Fibroblast of pulmonary artery (primary cell): Measurements from ENCODE around the gene FOS.

Experiments used
- DNase-seq: peaks from one replicate; pipeline ENCODE4 v3.0.0-alpha.2; 2010; ENCODE audit warnings: low read depth
- H3K4me3 ChIP-seq: replicated peaks from 2 replicates; pipeline ENCODE4 v1.5.1; 2011; ENCODE audit warnings: low read depth, mild to moderate bottlenecking, control low read depth, low read length, moderate library complexity
- TF ChIP-seq, protein P1 (sequence below): IDR thresholded peaks from 2 replicates; pipeline ENCODE4 v1.5.1; 2011; ENCODE audit warnings: mild to moderate bottlenecking, control low read depth, low read length, inconsistent platforms; ENCODE audit errors: missing control alignments

Gene FOS

DNA sequence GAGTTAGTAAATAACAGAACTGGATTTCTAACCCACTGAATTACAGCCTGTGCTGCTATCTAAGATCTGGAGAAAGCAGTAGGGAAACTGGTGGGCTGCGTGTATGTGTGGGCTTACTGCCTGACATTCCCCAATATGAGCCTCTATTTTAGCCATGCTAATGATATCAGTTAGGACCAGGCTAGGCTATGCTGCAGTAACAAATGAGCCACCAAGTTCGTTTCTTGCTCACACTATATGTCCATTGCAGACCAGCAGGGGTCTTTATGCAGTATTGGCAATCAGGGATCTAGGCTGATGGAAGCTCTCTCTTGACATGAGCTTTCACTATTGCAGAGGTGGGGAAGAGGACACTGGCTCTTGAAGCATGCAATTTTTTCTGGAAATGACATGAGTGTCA, 40.4 kb downstream of the FOS start:
- no peak overlapping the region for H3K4me3 ChIP-seq
- DNase-seq: no peak
- TF ChIP-seq, protein P1, sequence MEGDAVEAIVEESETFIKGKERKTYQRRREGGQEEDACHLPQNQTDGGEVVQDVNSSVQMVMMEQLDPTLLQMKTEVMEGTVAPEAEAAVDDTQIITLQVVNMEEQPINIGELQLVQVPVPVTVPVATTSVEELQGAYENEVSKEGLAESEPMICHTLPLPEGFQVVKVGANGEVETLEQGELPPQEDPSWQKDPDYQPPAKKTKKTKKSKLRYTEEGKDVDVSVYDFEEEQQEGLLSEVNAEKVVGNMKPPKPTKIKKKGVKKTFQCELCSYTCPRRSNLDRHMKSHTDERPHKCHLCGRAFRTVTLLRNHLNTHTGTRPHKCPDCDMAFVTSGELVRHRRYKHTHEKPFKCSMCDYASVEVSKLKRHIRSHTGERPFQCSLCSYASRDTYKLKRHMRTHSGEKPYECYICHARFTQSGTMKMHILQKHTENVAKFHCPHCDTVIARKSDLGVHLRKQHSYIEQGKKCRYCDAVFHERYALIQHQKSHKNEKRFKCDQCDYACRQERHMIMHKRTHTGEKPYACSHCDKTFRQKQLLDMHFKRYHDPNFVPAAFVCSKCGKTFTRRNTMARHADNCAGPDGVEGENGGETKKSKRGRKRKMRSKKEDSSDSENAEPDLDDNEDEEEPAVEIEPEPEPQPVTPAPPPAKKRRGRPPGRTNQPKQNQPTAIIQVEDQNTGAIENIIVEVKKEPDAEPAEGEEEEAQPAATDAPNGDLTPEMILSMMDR: no peak

DNA sequence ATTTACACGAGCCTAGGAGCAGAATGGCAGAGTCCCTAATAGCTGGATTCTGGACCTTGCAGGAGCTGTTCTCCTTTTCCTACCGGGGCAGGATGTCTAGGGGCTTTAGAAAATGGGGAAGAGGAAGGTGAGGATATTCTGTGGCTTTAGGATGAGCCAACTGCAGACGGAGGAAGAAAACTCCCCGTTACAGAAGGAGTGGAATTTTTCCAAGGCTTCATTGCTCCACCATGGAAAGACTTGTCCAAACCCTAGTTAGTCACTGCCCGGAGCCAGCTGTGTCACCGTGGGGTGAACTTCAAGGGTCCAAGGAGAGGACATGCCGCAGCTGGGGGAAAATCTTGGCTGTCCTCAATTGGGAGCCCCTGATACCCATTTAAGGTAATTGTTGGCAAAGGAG, 41.6 kb downstream of the FOS start:
- DNase-seq: no peak
- H3K4me3 ChIP-seq: no peak overlapping the region
- TF ChIP-seq, protein P1: no peak

DNA sequence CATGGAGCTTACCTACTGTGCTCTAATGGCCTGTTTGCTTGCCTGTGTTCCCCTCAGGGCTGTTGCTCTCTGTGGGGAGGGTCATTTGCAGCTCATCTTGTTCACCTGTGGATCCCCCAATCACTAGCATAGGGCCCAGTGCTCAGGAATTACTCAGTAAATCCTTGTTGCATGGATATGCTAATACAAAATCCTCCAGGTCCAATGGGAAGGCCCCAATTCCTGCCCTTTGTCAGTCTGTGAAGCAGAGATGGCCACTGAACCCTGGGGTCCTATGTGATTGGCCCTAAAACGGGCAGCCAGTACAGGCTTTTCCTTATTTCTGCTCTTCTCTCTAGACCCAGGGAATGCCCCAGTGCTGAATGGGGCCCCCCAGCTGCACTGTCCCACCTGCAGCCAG, 44.1 kb downstream of the FOS start:
- no peak overlapping the region for H3K4me3 ChIP-seq
- no peak for DNase-seq
- TF ChIP-seq, protein P1: no peak

GRCh38 chr14:75323571-75323970, 44.9 kb downstream of the FOS start:
- TF ChIP-seq, protein P1: no peak

DNA sequence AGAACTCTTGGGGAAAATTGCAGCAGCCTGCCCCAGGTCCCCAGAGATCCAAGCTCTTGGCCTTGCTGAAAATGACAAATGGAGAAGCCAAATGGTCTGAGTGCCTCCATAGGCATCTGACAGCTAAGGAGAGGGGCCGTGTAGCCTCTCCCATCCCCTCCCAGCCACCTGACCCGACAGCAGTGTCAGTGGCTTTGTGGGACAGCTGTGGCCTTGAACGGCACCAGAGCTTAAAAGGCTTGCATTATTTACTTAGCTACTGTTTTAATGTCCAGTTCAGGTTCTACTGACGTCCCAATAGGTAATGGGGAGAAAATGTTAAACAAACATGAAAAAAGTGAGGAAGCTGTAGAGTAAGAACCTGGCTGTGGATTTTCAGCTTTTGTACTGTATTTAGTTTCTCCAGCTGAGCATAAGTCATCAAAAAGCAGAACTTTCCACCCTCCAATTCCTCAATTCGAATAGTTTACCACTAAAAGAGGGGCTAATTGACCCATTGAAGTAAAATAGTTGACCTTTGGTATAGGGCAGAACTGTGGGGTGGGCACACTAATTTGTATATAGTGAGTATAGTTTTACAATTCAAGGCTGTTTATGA, 50.0 kb downstream of the FOS start:
- TF ChIP-seq, protein P1: no peak
- DNase-seq: no peak
- no peak overlapping the region for H3K4me3 ChIP-seq

More at GRCh38 chr14:75323571-75323970, 44.9 kb downstream of the FOS start:
- no peak overlapping the region for H3K4me3 ChIP-seq
- no peak for DNase-seq

DNA sequence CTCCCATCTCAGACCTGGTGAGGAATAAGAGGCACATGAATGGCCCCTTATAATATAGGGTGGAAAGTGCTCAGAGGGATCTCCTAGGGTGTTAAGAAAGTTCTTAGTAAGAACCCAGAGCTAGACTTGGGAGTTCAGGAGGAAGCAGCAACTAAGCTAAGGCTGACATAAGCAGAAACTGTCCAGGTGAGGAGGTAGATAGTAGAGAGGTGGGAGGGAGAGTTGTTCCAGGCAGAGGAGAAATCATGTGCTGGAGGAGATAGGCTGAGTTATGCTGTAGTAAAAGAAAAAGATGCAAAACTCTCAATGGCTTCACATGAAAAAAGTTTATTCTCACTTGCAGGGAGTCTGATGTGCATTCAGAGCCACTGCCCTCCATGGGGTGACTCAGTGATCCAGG, 50.7 kb downstream of the FOS start:
- no peak overlapping the region for H3K4me3 ChIP-seq
- TF ChIP-seq, protein P1: no peak
- no peak for DNase-seq

GRCh38 chr14:75331471-75331870, 52.8 kb downstream of the FOS start:
- TF ChIP-seq, protein P1: no peak
- no peak overlapping the region for H3K4me3 ChIP-seq
- no peak for DNase-seq
